HCT116 (cell line): ENCODE measurements around the gene CDH10.

Source experiments
- CBX3 ChIP-seq: IDR thresholded peaks from 2 replicates; pipeline ENCODE4 v1.6.1; 2012; ENCODE audit warnings: low read depth
- EZH2phosphoT487 ChIP-seq: fragments of 200-600 bp; IDR thresholded peaks from 2 replicates; pipeline ENCODE4 v1.6.1; 2018; ENCODE audit warnings: antibody characterized with exemption, borderline replicate concordance
- JUND ChIP-seq: IDR thresholded peaks from 2 replicates; pipeline ENCODE4 v1.6.1; 2012
- RAD21 ChIP-seq: IDR thresholded peaks from 2 replicates; pipeline ENCODE4 v1.6.1; 2012; ENCODE audit warnings: low read depth, mild to moderate bottlenecking
- SP1 ChIP-seq: IDR thresholded peaks from 2 replicates; pipeline ENCODE4 v1.6.1; 2012; ENCODE audit warnings: low read depth
- ZNF274 ChIP-seq: fragments of 200-500 bp; sonication (Bioruptor generic); IDR thresholded peaks from 2 replicates; pipeline ENCODE4 v1.6.1; 2014; ENCODE audit warnings: mild to moderate bottlenecking, low read depth, low read length, inconsistent platforms
- TF ChIP-seq, protein P1 (sequence below), 3 experiments: fragments of 200-600 bp in 1 of 3; sonication (generic) in 1 of 3; IDR thresholded peaks in 2 of 3; conservative IDR thresholded peaks in 1 of 3; 2 replicates each; pipeline ENCODE4 v1.5.1; 2012 to 2017; ENCODE audit warnings: low read depth in 2 of 3, low read length in 2 of 3, antibody characterized with exemption in 1 of 3, borderline replicate concordance in 1 of 3, control low read depth in 1 of 3, mild to moderate bottlenecking in 1 of 3, mixed read lengths in 1 of 3, mixed run types in 1 of 3, moderate library complexity in 1 of 3; ENCODE audit not compliant: insufficient read depth in 1 of 3
- TF ChIP-seq, protein P2 (sequence below): IDR thresholded peaks from 2 replicates; pipeline ENCODE4 v1.6.1; 2011; ENCODE audit warnings: mild to moderate bottlenecking, low read length, moderate library complexity; ENCODE audit not compliant: insufficient replicate concordance; ENCODE audit errors: extremely low read depth
- TF ChIP-seq, protein P3 (sequence below): IDR thresholded peaks from 2 replicates; pipeline ENCODE4 v1.6.1; 2012; ENCODE audit warnings: low read depth
- TF ChIP-seq, protein P4 (sequence below): IDR thresholded peaks from 2 replicates; pipeline ENCODE4 v1.6.1; 2012

DNA sequence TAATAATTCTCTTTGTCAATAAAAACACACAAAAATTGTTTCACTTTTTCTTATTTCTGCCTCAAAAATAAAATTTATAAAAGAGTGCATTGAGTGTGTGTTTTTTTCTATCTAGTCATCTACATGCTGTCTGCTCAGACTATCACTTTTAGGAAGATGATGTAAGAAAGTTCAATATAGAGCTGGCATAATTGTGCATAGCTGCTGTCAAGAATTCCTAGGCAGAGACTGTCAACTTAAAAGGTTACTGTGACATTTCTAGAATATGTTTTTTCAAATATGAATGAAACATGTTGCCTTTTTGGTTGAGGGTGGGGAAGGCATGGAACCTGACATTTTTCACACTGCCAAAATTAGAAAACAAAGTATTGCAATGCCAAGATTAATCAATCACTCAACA, 172.3 kb downstream of the CDH10 start:
- TF ChIP-seq, protein P1, sequence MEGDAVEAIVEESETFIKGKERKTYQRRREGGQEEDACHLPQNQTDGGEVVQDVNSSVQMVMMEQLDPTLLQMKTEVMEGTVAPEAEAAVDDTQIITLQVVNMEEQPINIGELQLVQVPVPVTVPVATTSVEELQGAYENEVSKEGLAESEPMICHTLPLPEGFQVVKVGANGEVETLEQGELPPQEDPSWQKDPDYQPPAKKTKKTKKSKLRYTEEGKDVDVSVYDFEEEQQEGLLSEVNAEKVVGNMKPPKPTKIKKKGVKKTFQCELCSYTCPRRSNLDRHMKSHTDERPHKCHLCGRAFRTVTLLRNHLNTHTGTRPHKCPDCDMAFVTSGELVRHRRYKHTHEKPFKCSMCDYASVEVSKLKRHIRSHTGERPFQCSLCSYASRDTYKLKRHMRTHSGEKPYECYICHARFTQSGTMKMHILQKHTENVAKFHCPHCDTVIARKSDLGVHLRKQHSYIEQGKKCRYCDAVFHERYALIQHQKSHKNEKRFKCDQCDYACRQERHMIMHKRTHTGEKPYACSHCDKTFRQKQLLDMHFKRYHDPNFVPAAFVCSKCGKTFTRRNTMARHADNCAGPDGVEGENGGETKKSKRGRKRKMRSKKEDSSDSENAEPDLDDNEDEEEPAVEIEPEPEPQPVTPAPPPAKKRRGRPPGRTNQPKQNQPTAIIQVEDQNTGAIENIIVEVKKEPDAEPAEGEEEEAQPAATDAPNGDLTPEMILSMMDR (IDR thresholded peaks at IDR 0.05 in 2 of 3, conservative IDR thresholded peaks at IDR 0.05 in 1 of 3; ENCODE audit: borderline replicate concordance in 1 of 3, insufficient read depth in 1 of 3, low read depth in 2 of 3, low read length in 2 of 3) = no peak
- TF ChIP-seq, protein P2, sequence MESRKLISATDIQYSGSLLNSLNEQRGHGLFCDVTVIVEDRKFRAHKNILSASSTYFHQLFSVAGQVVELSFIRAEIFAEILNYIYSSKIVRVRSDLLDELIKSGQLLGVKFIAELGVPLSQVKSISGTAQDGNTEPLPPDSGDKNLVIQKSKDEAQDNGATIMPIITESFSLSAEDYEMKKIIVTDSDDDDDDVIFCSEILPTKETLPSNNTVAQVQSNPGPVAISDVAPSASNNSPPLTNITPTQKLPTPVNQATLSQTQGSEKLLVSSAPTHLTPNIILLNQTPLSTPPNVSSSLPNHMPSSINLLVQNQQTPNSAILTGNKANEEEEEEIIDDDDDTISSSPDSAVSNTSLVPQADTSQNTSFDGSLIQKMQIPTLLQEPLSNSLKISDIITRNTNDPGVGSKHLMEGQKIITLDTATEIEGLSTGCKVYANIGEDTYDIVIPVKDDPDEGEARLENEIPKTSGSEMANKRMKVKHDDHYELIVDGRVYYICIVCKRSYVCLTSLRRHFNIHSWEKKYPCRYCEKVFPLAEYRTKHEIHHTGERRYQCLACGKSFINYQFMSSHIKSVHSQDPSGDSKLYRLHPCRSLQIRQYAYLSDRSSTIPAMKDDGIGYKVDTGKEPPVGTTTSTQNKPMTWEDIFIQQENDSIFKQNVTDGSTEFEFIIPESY = no peak
- TF ChIP-seq RAD21 (no peak), ZNF274 (no peak), SP1 (no peak), CBX3 (no peak), JUND (no peak), EZH2phosphoT487 (no peak)
- TF ChIP-seq, protein P3, sequence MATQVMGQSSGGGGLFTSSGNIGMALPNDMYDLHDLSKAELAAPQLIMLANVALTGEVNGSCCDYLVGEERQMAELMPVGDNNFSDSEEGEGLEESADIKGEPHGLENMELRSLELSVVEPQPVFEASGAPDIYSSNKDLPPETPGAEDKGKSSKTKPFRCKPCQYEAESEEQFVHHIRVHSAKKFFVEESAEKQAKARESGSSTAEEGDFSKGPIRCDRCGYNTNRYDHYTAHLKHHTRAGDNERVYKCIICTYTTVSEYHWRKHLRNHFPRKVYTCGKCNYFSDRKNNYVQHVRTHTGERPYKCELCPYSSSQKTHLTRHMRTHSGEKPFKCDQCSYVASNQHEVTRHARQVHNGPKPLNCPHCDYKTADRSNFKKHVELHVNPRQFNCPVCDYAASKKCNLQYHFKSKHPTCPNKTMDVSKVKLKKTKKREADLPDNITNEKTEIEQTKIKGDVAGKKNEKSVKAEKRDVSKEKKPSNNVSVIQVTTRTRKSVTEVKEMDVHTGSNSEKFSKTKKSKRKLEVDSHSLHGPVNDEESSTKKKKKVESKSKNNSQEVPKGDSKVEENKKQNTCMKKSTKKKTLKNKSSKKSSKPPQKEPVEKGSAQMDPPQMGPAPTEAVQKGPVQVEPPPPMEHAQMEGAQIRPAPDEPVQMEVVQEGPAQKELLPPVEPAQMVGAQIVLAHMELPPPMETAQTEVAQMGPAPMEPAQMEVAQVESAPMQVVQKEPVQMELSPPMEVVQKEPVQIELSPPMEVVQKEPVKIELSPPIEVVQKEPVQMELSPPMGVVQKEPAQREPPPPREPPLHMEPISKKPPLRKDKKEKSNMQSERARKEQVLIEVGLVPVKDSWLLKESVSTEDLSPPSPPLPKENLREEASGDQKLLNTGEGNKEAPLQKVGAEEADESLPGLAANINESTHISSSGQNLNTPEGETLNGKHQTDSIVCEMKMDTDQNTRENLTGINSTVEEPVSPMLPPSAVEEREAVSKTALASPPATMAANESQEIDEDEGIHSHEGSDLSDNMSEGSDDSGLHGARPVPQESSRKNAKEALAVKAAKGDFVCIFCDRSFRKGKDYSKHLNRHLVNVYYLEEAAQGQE = no peak
- TF ChIP-seq, protein P4, sequence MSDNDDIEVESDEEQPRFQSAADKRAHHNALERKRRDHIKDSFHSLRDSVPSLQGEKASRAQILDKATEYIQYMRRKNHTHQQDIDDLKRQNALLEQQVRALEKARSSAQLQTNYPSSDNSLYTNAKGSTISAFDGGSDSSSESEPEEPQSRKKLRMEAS = no peak
